ENCODE measurements around the gene MRPL23. TPM values are rescaled to one million over a fixed set of nuclear protein-coding genes. Genes with fewer than 3 reads are reported as not detected.
"Not testable (repeated sequence)": the region's sequence is repeated elsewhere in the genome, so short reads cannot be mapped to it uniquely, and the experiment has no call there.

Gene MRPL23
- total RNA-seq, 1 donor from 2014 or later = 77.1 TPM

- no peak for DNase-seq
- intact Hi-C loops (cut with micrococcal nuclease) = no loop called here
Measured at GRCh38 chr11:1933416-1934334, 13.5 kb upstream of the MRPL23 start.

GRCh38 chr11:1934335-1935155 is 12.6 kb upstream of the MRPL23 start:
- peak; percentile 55 for DNase-seq

More at GRCh38 chr11:1933416-1934334, 13.5 kb upstream of the MRPL23 start:
- Mint-ChIP-seq H3K4me1 (no peaks in the 10 kb centered on the region), H3K27ac (no peak overlapping the region), H3K9me3 (no peaks in the 10 kb centered on the region), H3K4me3 (no peak overlapping the region), H3K36me3 (ENCODE audit: low read depth) (no peaks in the 10 kb centered on the region), H3K27me3 (peaks cover 4% of the 10 kb centered on the region)

GRCh38 chr11:1935156-1936071 is 11.7 kb upstream of the MRPL23 start:
- no peaks in the 10 kb centered on the region for H3K36me3 Mint-ChIP-seq (ENCODE audit: low read depth)
- intact Hi-C loops (cut with micrococcal nuclease) = no loop called here
- no peaks in the 10 kb centered on the region for H3K9me3 Mint-ChIP-seq
- peaks cover 2% of the 10 kb centered on the region for H3K27me3 Mint-ChIP-seq
- peaks cover 5% of the 10 kb centered on the region for H3K4me1 Mint-ChIP-seq
- DNase-seq = peak; percentile 55
- H3K27ac Mint-ChIP-seq = no peak overlapping the region
- no peak overlapping the region for H3K4me3 Mint-ChIP-seq

More at GRCh38 chr11:1934335-1935155, 12.6 kb upstream of the MRPL23 start:
- intact Hi-C loops (cut with micrococcal nuclease) = no loop called here
- Mint-ChIP-seq H3K9me3 (no peaks in the 10 kb centered on the region), H3K4me1 (peaks cover 2% of the 10 kb centered on the region), H3K27me3 (peaks cover 4% of the 10 kb centered on the region), H3K27ac (no peak overlapping the region), H3K36me3 (ENCODE audit: low read depth) (no peaks in the 10 kb centered on the region), H3K4me3 (no peak overlapping the region)

- no peaks in the 10 kb centered on the region for H3K9me3 Mint-ChIP-seq
- peaks cover 5% of the 10 kb centered on the region for H3K4me1 Mint-ChIP-seq
- H3K36me3 Mint-ChIP-seq (ENCODE audit: low read depth) = no peaks in the 10 kb centered on the region
- H3K27me3 Mint-ChIP-seq = peaks cover 2% of the 10 kb centered on the region
- H3K27ac Mint-ChIP-seq = no peak overlapping the region
- H3K4me3 Mint-ChIP-seq = no peak overlapping the region
- intact Hi-C loops (cut with micrococcal nuclease) = no loop called here
- peak; percentile 50 for DNase-seq
Measured at GRCh38 chr11:1936072-1936780, 10.9 kb upstream of the MRPL23 start.

- DNase-seq = peak; percentile 54
- no peaks in the 10 kb centered on the region for H3K27me3 Mint-ChIP-seq
- H3K4me1 Mint-ChIP-seq = peaks cover 5% of the 10 kb centered on the region
Measured at GRCh38 chr11:1936781-1937615, 10.1 kb upstream of the MRPL23 start.

GRCh38 chr11:1937616-1938342 is 9.4 kb upstream of the MRPL23 start:
- intact Hi-C loops (cut with micrococcal nuclease) = loop anchor here (1.0 kb wide), 1 partner anchor 24 kb away; no protein-coding TSS in a partner anchor
- no peaks in the 10 kb centered on the region for H3K9me3 Mint-ChIP-seq

More at GRCh38 chr11:1936781-1937615, 10.1 kb upstream of the MRPL23 start:
- intact Hi-C loops (cut with micrococcal nuclease) = no loop called here
- no peaks in the 10 kb centered on the region for H3K9me3 Mint-ChIP-seq
- H3K36me3 Mint-ChIP-seq (ENCODE audit: low read depth) = no peaks in the 10 kb centered on the region
- H3K4me3 Mint-ChIP-seq = no peak overlapping the region
- H3K27ac Mint-ChIP-seq = no peak overlapping the region

GRCh38 chr11:1938343-1939005 is 8.7 kb upstream of the MRPL23 start:
- H3K4me1 Mint-ChIP-seq = peaks cover 5% of the 10 kb centered on the region
- no peaks in the 10 kb centered on the region for H3K9me3 Mint-ChIP-seq
- no peak overlapping the region for H3K4me3 Mint-ChIP-seq
- intact Hi-C loops (cut with micrococcal nuclease) = loop anchor here (1.0 kb wide), 2 partner anchors 25 to 44 kb away; no protein-coding TSS in a partner anchor
- H3K27ac Mint-ChIP-seq = no peak overlapping the region
- H3K27me3 Mint-ChIP-seq = no peaks in the 10 kb centered on the region
- peak; percentile 53 for DNase-seq
- no peaks in the 10 kb centered on the region for H3K36me3 Mint-ChIP-seq (ENCODE audit: low read depth)

More at GRCh38 chr11:1937616-1938342, 9.4 kb upstream of the MRPL23 start:
- no peak overlapping the region for H3K4me3 Mint-ChIP-seq
- H3K36me3 Mint-ChIP-seq (ENCODE audit: low read depth) = no peaks in the 10 kb centered on the region
- DNase-seq = peak; percentile 55
- H3K27ac Mint-ChIP-seq = no peak overlapping the region
- no peaks in the 10 kb centered on the region for H3K27me3 Mint-ChIP-seq
- H3K4me1 Mint-ChIP-seq = peaks cover 5% of the 10 kb centered on the region

GRCh38 chr11:1939006-1939625 is 8.0 kb upstream of the MRPL23 start:
- no peaks in the 10 kb centered on the region for H3K9me3 Mint-ChIP-seq
- no peaks in the 10 kb centered on the region for H3K27me3 Mint-ChIP-seq
- peaks cover 5% of the 10 kb centered on the region for H3K4me1 Mint-ChIP-seq
- no peaks in the 10 kb centered on the region for H3K36me3 Mint-ChIP-seq (ENCODE audit: low read depth)
- H3K27ac Mint-ChIP-seq = no peak overlapping the region
- peak; percentile 55 for DNase-seq
- intact Hi-C loops (cut with micrococcal nuclease) = loop anchor here (1.0 kb wide), 1 partner anchor 45 kb away; no protein-coding TSS in a partner anchor
- H3K4me3 Mint-ChIP-seq = no peak overlapping the region

- peak; percentile 40 for DNase-seq
- peak overlapping the region; percentile 59 for H3K27ac Mint-ChIP-seq
- not testable (repeated sequence) for H3K4me1 Mint-ChIP-seq; H3K9me3 Mint-ChIP-seq; H3K27me3 Mint-ChIP-seq; H3K36me3 Mint-ChIP-seq (ENCODE audit: low read depth); H3K4me3 Mint-ChIP-seq
- intact Hi-C loops (cut with micrococcal nuclease) = loop anchor here (1.0 kb wide), 1 partner anchor 45 kb away; no protein-coding TSS in a partner anchor
Measured at GRCh38 chr11:1939788-1940187, 7.3 kb upstream of the MRPL23 start.

GRCh38 chr11:1942558-1943260 is 4.4 kb upstream of the MRPL23 start:
- Mint-ChIP-seq H3K4me3 (no peak overlapping the region), H3K4me1 (peaks cover 5% of the 10 kb centered on the region), H3K36me3 (ENCODE audit: low read depth) (no peaks in the 10 kb centered on the region), H3K27ac (no peak overlapping the region), H3K9me3 (no peaks in the 10 kb centered on the region), H3K27me3 (no peaks in the 10 kb centered on the region)
- intact Hi-C loops (cut with micrococcal nuclease) = no loop called here
- DNase-seq = peak; percentile 48
